HG02571 (cell line): Measurements from ENCODE around the gene SH3PXD2B.
"Not testable (repeated sequence)": the region's sequence is repeated elsewhere in the genome, so short reads cannot be mapped to it uniquely, and the experiment has no call there.

Experiments used
- ATAC-seq: cut with Tn5 transposase; IDR thresholded peaks from one replicate; pipeline ENCODE4 v1.9.1; 2021; ENCODE audit warnings: mild to moderate bottlenecking, moderate library complexity; ENCODE audit not compliant: unreplicated experiment

Gene SH3PXD2B

GRCh38 chr5:172403817-172404216 is 50.5 kb downstream of the SH3PXD2B start:
- ATAC-seq, result no peak

GRCh38 chr5:172403189-172403796 is 51.0 kb downstream of the SH3PXD2B start:
- ATAC-seq, result no peak

GRCh38 chr5:172402531-172403188 is 51.7 kb downstream of the SH3PXD2B start:
- ATAC-seq, result no peak

- not testable (repeated sequence) for ATAC-seq
Observed at GRCh38 chr5:172402031-172402430, 52.3 kb downstream of the SH3PXD2B start.

- ATAC-seq, result no peak
Observed at GRCh38 chr5:172399826-172400225, 54.5 kb downstream of the SH3PXD2B start.

- no peak for ATAC-seq
Observed at GRCh38 chr5:172399336-172399735, 55.0 kb downstream of the SH3PXD2B start.

GRCh38 chr5:172398645-172399044 is 55.7 kb downstream of the SH3PXD2B start:
- ATAC-seq, result not testable (repeated sequence)

GRCh38 chr5:172396994-172397393 is 57.3 kb downstream of the SH3PXD2B start:
- ATAC-seq, result not testable (repeated sequence)

GRCh38 chr5:172396220-172396619 is 58.1 kb downstream of the SH3PXD2B start:
- ATAC-seq, result no peak

- ATAC-seq, result no peak
Observed at GRCh38 chr5:172395483-172395882, 58.8 kb downstream of the SH3PXD2B start.

- ATAC-seq, result no peak
Observed at GRCh38 chr5:172389578-172390112, 64.7 kb downstream of the SH3PXD2B start.

- ATAC-seq, result no peak
Observed at GRCh38 chr5:172388246-172388733, 66.0 kb downstream of the SH3PXD2B start.

- no peak for ATAC-seq
Observed at GRCh38 chr5:172385707-172386106, 68.6 kb downstream of the SH3PXD2B start.

GRCh38 chr5:172385010-172385563 is 69.2 kb downstream of the SH3PXD2B start:
- no peak for ATAC-seq

- ATAC-seq, result no peak
Observed at GRCh38 chr5:172383191-172383802, 71.0 kb downstream of the SH3PXD2B start.

- ATAC-seq, result no peak
Observed at GRCh38 chr5:172380987-172381643, 73.2 kb downstream of the SH3PXD2B start.

- no peak for ATAC-seq
Observed at GRCh38 chr5:172380301-172380986, 73.9 kb downstream of the SH3PXD2B start.

GRCh38 chr5:172379481-172379880 is 74.8 kb downstream of the SH3PXD2B start:
- no peak for ATAC-seq

GRCh38 chr5:172377856-172378255 is 76.5 kb downstream of the SH3PXD2B start:
- no peak for ATAC-seq

- no peak for ATAC-seq
Observed at GRCh38 chr5:172377438-172377837, 76.9 kb downstream of the SH3PXD2B start.
